ENCODE results near the gene VSTM2L. TPM values are rescaled to one million over a fixed set of nuclear protein-coding genes. Genes with fewer than 3 reads are reported as not detected.

VSTM2L gene
- total RNA-seq, 3 donors from 2014 or later (not counting 1 experiment from before 2014, with no cell fraction given): 0.18 TPM; not detected in 2

GRCh38 chr20:37936041-37936440, 33.1 kb downstream of the VSTM2L start:
- no peak overlapping the region for H3K4me3 Mint-ChIP-seq
- no peaks in the 10 kb centered on the region for H3K36me3 ChIP-seq (ENCODE audit: control insufficient read depth, insufficient read depth, low read length)

GRCh38 chr20:37936451-37936850, 33.5 kb downstream of the VSTM2L start:
- H3K36me3 Mint-ChIP-seq: no peaks in the 10 kb centered on the region
- no peak overlapping the region for H3K27ac ChIP-seq (ENCODE audit: low read length)
- H3K4me1 ChIP-seq (ENCODE audit: control insufficient read depth, insufficient read depth, low read length): no peaks in the 10 kb centered on the region
- H3K9me3 Mint-ChIP-seq: no peaks in the 10 kb centered on the region
- H3K4me1 Mint-ChIP-seq: no peaks in the 10 kb centered on the region
- no peak overlapping the region for H3K4me3 ChIP-seq (ENCODE audit: low read length)
- intact Hi-C loops (cut with micrococcal nuclease): no loop called here
- DNase-seq (no peak), ATAC-seq (no peak)
- H3K4me3 Mint-ChIP-seq: no peak overlapping the region
- peaks cover 0 to 3% of the 10 kb centered on the region in 2 donors for H3K27me3 Mint-ChIP-seq (ENCODE audit: low read depth in 2 of 2)
- WGBS (ENCODE audit: insufficient coverage): 97% methylated on average over 8 of the region's 8 CpGs
- H3K9me3 ChIP-seq (ENCODE audit: control insufficient read depth, insufficient read depth, low read length): no peaks in the 10 kb centered on the region
- no peak for TF ChIP-seq CTCF (IDR thresholded peaks at IDR 0.05)
- no peaks in the 10 kb centered on the region for H3K27me3 ChIP-seq (ENCODE audit: control insufficient read depth, insufficient read depth, low read length)
- no peak overlapping the region for H3K27ac Mint-ChIP-seq
- no peaks in the 10 kb centered on the region for H3K36me3 ChIP-seq (ENCODE audit: control insufficient read depth, insufficient read depth, low read length)

More at GRCh38 chr20:37936041-37936440, 33.1 kb downstream of the VSTM2L start:
- intact Hi-C loops (cut with micrococcal nuclease): no loop called here
- H3K27ac Mint-ChIP-seq: no peak overlapping the region
- H3K9me3 Mint-ChIP-seq: no peaks in the 10 kb centered on the region
- no peaks in the 10 kb centered on the region for H3K36me3 Mint-ChIP-seq
- H3K27ac ChIP-seq (ENCODE audit: low read length): no peak overlapping the region
- TF ChIP-seq CTCF (IDR thresholded peaks at IDR 0.05): no peak
- DNase-seq (no peak), ATAC-seq (no peak)
- H3K27me3 Mint-ChIP-seq (ENCODE audit: low read depth in 2 of 2): peaks cover 0 to 3% of the 10 kb centered on the region in 2 donors
- no peak overlapping the region for H3K4me3 ChIP-seq (ENCODE audit: low read length)
- H3K4me1 Mint-ChIP-seq: no peaks in the 10 kb centered on the region
- WGBS (ENCODE audit: insufficient coverage): 92% methylated on average over 10 of the region's 10 CpGs
- no peaks in the 10 kb centered on the region for H3K27me3 ChIP-seq (ENCODE audit: control insufficient read depth, insufficient read depth, low read length)
- no peaks in the 10 kb centered on the region for H3K9me3 ChIP-seq (ENCODE audit: control insufficient read depth, insufficient read depth, low read length)
- H3K4me1 ChIP-seq (ENCODE audit: control insufficient read depth, insufficient read depth, low read length): no peaks in the 10 kb centered on the region

DNA sequence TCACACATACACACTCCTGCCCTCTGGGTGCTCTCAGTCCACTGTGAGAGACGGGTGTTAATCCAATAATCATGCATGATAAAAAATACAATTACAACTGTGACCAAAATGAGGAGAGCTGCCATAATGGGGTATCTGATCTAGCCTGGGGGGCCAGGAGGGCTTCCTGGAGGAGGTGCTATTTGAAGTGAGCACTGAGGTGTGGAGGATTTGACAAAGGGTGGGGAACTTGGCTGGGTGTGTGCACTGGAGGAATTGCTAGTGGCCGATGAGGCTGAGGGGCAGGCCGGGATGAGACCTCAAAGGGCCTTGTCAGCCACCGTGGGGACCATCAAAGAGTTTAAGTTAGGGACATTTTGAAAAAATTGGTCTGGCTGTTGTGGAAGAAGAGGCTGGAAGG, 34.8 kb downstream of the VSTM2L start:
- Histone ChIP-seq H3K4me1 (ENCODE audit: control insufficient read depth, insufficient read depth, low read length) (no peaks in the 10 kb centered on the region), H3K27me3 (ENCODE audit: control insufficient read depth, insufficient read depth, low read length) (no peaks in the 10 kb centered on the region), H3K9me3 (ENCODE audit: control insufficient read depth, insufficient read depth, low read length) (no peaks in the 10 kb centered on the region), H3K4me3 (ENCODE audit: low read length) (no peak overlapping the region), H3K27ac (ENCODE audit: low read length) (no peak overlapping the region), H3K36me3 (ENCODE audit: control insufficient read depth, insufficient read depth, low read length) (no peaks in the 10 kb centered on the region)
- no peaks in the 10 kb centered on the region for H3K4me1 Mint-ChIP-seq
- no peak for DNase-seq
- no peak for ATAC-seq
- H3K27ac Mint-ChIP-seq: no peak overlapping the region
- H3K4me3 Mint-ChIP-seq: no peak overlapping the region
- intact Hi-C loops (cut with micrococcal nuclease): no loop called here
- 91% methylated on average over 4 of the region's 4 CpGs for WGBS (ENCODE audit: insufficient coverage)
- no peak for TF ChIP-seq CTCF (IDR thresholded peaks at IDR 0.05)
- H3K9me3 Mint-ChIP-seq: no peaks in the 10 kb centered on the region
- H3K27me3 Mint-ChIP-seq (ENCODE audit: low read depth in 2 of 2): peaks cover 0 to under 1% of the 10 kb centered on the region in 2 donors
- no peaks in the 10 kb centered on the region for H3K36me3 Mint-ChIP-seq

- no peak for DNase-seq
- no peaks in the 10 kb centered on the region for H3K27me3 Mint-ChIP-seq (ENCODE audit: low read depth in 2 of 2)
- no peaks in the 10 kb centered on the region for H3K36me3 Mint-ChIP-seq
- no peak for TF ChIP-seq CTCF (IDR thresholded peaks at IDR 0.05)
- H3K4me3 Mint-ChIP-seq: no peak overlapping the region
- Histone ChIP-seq H3K27ac (ENCODE audit: low read length) (no peak overlapping the region), H3K4me1 (ENCODE audit: control insufficient read depth, insufficient read depth, low read length) (no peaks in the 10 kb centered on the region), H3K9me3 (ENCODE audit: control insufficient read depth, insufficient read depth, low read length) (no peaks in the 10 kb centered on the region), H3K4me3 (ENCODE audit: low read length) (no peak overlapping the region), H3K36me3 (ENCODE audit: control insufficient read depth, insufficient read depth, low read length) (no peaks in the 10 kb centered on the region), H3K27me3 (ENCODE audit: control insufficient read depth, insufficient read depth, low read length) (no peaks in the 10 kb centered on the region)
- H3K27ac Mint-ChIP-seq: no peak overlapping the region
- no peaks in the 10 kb centered on the region for H3K4me1 Mint-ChIP-seq
- ATAC-seq: no peak
- intact Hi-C loops (cut with micrococcal nuclease): no loop called here
- 89% methylated on average over 12 of the region's 12 CpGs for WGBS (ENCODE audit: insufficient coverage)
- no peaks in the 10 kb centered on the region for H3K9me3 Mint-ChIP-seq
These were observed 35.3 kb downstream of the VSTM2L start for GRCh38 chr20:37938181-37938750.
